BLaER1 (cell line): ENCODE measurements around the gene FUT6.
"Not testable (repeated sequence)": the region's sequence is repeated elsewhere in the genome, so short reads cannot be mapped to it uniquely, and the experiment has no call there.

Experiments
- H3K27ac ChIP-seq: shearing (Covaris generic); formaldehyde crosslinking; 2 replicates; pipeline ENCODE4 v1.8.1; 2022
- H3K27me3 ChIP-seq: shearing (Covaris generic); formaldehyde crosslinking; 2 replicates; pipeline ENCODE4 v1.8.1; 2022
- H3K36me3 ChIP-seq: shearing (Covaris generic); formaldehyde crosslinking; 2 replicates; pipeline ENCODE4 v1.8.1; 2022
- H3K4me1 ChIP-seq: shearing (Covaris generic); formaldehyde crosslinking; 2 replicates; pipeline ENCODE4 v1.8.1; 2022
- H3K4me2 ChIP-seq: shearing (Covaris generic); formaldehyde crosslinking; 2 replicates; pipeline ENCODE4 v1.8.1; 2022
- H3K4me3 ChIP-seq: shearing (Covaris generic); formaldehyde crosslinking; 2 replicates; pipeline ENCODE4 v1.8.1; 2022
- H3K9ac ChIP-seq: shearing (Covaris generic); formaldehyde crosslinking; 2 replicates; pipeline ENCODE4 v1.8.1; 2022
- H3K9me3 ChIP-seq: shearing (Covaris generic); formaldehyde crosslinking; 2 replicates; pipeline ENCODE4 v1.8.1; 2022
- H4K20me1 ChIP-seq: shearing (Covaris generic); formaldehyde crosslinking; 2 replicates; pipeline ENCODE4 v1.8.1; 2022
- Cebpa-rat ChIP-seq: shearing (Covaris generic); IDR thresholded peaks from 2 replicates; pipeline ENCODE4 v1.8.1; 2022

Gene FUT6

GRCh38 chr19:5873617-5874199, 34.2 kb upstream of the FUT6 start:
- Histone ChIP-seq H3K4me2 (no peak overlapping the region), H3K27me3 (no peaks in the 10 kb centered on the region), H3K9me3 (no peaks in the 10 kb centered on the region), H3K9ac (no peak overlapping the region), H3K4me3 (no peak overlapping the region), H3K36me3 (no peaks in the 10 kb centered on the region), H3K27ac (no peak overlapping the region), H4K20me1 (no peaks in the 10 kb centered on the region), H3K4me1 (0 out of 2 replicates have a peak, but pooled peaks cover 6% of the 10 kb centered on the region)
- TF ChIP-seq Cebpa-rat, result no peak

- Histone ChIP-seq H3K9ac (no peak overlapping the region), H3K4me2 (no peak overlapping the region), H4K20me1 (no peaks in the 10 kb centered on the region), H3K27ac (no peak overlapping the region), H3K27me3 (no peaks in the 10 kb centered on the region), H3K4me1 (no peaks in the 10 kb centered on the region), H3K36me3 (no peaks in the 10 kb centered on the region), H3K4me3 (no peak overlapping the region), H3K9me3 (no peaks in the 10 kb centered on the region)
- TF ChIP-seq Cebpa-rat, result no peak
These were observed 31.5 kb upstream of the FUT6 start for GRCh38 chr19:5870986-5871394.

DNA sequence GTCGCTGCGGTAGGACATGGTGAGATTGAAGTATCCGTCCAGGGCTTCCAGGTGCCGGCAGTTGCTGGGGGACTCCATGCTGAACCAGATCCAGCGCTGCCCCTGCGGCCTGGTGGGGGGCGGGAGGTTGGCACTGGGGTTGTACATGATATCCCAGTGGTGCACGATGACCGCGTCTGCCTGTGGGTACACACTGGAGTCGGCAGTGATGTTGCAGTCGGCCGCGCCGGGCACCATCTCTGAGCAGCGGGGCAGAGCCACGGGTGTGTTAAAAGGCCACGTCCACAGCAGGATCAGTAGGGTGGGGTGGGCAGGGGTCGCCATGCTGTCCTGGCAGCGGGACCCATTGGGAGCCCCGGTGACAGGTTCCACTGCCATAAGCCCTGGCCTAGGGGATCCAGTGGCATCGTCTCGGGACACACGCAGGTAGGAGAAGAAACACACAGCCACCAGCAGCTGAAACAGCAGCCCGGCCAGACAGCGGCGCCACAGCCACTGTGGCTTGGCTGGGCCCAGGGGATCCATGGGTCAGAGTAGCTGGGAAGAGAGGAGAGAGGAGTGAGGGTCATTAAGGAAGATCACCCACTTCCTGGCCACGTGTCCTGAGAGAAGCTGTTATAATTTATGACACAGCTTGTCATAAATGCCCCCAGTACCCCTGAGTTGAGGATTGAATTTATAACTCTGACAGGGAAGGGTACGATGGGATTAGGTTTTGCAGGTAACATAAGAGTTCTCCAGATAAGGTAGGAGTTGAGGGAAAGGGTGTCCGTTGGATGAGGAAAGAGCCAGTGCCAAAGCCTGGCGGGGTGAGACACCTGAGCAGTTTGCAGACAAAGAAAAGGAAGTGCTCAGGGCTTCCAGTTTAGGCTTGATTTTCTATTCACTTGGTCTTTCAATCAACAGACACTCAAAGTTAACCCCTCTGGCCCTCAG, 28.0 kb upstream of the FUT6 start:
- H3K4me1 ChIP-seq, result peaks cover 8% of the 10 kb centered on the region
- H3K27ac ChIP-seq, result no peak overlapping the region
- H3K4me2 ChIP-seq, result no peak overlapping the region
- H3K9me3 ChIP-seq, result no peaks in the 10 kb centered on the region
- H4K20me1 ChIP-seq, result no peaks in the 10 kb centered on the region; the same call in 1 of the 2 replicates
- no peak overlapping the region for H3K4me3 ChIP-seq
- TF ChIP-seq Cebpa-rat, result no peak
- no peaks in the 10 kb centered on the region for H3K36me3 ChIP-seq
- H3K9ac ChIP-seq, result no peak overlapping the region
- no peaks in the 10 kb centered on the region for H3K27me3 ChIP-seq

DNA sequence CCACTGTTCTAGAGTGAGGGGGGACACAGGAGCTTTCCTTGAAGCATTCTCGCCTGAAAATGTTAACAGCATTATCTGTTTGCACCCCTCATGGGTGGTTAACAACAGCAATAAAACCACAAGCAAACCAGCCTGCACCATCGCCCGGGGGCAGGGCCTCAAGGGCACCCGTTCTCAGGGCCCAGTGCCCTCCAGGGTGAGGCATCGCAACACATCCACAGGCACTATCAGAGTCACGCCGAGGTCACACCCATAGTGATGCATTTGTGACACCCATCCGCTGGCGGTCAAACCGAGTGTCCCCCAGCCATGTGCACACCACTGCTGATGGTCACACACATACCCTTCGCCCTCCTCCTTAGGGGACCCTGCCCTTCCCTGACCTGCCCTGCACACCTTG, 26.3 kb upstream of the FUT6 start:
- H3K27me3 ChIP-seq, result no peaks in the 10 kb centered on the region
- 0 out of 2 replicates have a peak overlapping the region, but pooled peaks have one; percentile 24 for H3K4me2 ChIP-seq
- H3K27ac ChIP-seq, result no peak overlapping the region
- H3K36me3 ChIP-seq, result no peaks in the 10 kb centered on the region
- no peak overlapping the region for H3K4me3 ChIP-seq
- peaks cover 8% of the 10 kb centered on the region for H3K4me1 ChIP-seq
- no peak overlapping the region for H3K9ac ChIP-seq
- H3K9me3 ChIP-seq, result no peaks in the 10 kb centered on the region
- no peaks in the 10 kb centered on the region; the same call in 1 of the 2 replicates for H4K20me1 ChIP-seq
- TF ChIP-seq Cebpa-rat, result no peak

DNA sequence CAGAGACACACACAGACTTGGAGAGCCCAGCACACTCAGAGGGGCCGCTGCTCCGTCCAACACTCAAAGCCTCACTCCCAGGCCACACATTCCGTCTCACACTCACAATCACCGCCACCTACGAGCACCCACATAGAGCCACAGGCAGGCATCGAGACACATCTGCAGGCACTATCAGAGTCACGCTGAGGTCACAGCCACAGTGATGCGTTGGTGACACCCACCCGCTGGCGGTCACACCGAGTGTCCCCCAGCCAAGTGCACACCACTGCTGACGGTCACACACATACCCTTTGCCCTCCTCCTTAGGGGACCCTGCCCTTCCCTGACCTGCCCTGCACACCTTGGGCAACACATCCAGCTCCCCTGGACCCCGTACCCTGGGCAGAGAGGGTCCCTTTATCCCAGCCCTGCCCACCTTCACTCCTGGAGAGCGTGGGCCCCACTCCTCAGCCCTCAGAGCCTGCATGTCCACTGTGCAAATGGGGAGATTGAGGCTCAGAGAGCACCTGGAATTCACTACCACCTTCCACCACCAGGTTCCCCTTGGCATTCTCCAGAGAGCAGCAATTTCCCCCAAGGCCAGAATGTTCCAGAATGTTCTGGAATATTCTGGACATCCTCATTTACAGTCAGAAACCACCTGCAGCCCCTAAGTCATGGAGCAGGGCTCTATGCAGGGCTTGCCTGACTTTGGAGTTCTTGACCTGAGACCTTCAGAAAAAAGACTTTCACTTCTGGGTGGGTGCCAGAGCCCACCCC, 25.4 kb upstream of the FUT6 start:
- no peak for TF ChIP-seq Cebpa-rat
- H3K4me2 ChIP-seq, result 0 out of 2 replicates have a peak overlapping the region, but pooled peaks have one; percentile 24
- H3K4me3 ChIP-seq, result no peak overlapping the region
- no peak overlapping the region for H3K27ac ChIP-seq
- H3K9me3 ChIP-seq, result no peaks in the 10 kb centered on the region
- no peaks in the 10 kb centered on the region for H3K27me3 ChIP-seq
- no peaks in the 10 kb centered on the region; the same call in 1 of the 2 replicates for H4K20me1 ChIP-seq
- H3K9ac ChIP-seq, result no peak overlapping the region
- H3K36me3 ChIP-seq, result no peaks in the 10 kb centered on the region
- peaks cover 8% of the 10 kb centered on the region for H3K4me1 ChIP-seq

GRCh38 chr19:5864013-5864720, 24.7 kb upstream of the FUT6 start:
- Histone ChIP-seq H3K27ac (no peak overlapping the region), H3K4me3 (no peak overlapping the region), H3K27me3 (no peaks in the 10 kb centered on the region), H4K20me1 (no peaks in the 10 kb centered on the region; the same call in 1 of the 2 replicates), H3K9me3 (no peaks in the 10 kb centered on the region), H3K4me1 (peaks cover 8% of the 10 kb centered on the region), H3K36me3 (no peaks in the 10 kb centered on the region), H3K4me2 (no peak overlapping the region), H3K9ac (no peak overlapping the region)
- no peak for TF ChIP-seq Cebpa-rat

DNA sequence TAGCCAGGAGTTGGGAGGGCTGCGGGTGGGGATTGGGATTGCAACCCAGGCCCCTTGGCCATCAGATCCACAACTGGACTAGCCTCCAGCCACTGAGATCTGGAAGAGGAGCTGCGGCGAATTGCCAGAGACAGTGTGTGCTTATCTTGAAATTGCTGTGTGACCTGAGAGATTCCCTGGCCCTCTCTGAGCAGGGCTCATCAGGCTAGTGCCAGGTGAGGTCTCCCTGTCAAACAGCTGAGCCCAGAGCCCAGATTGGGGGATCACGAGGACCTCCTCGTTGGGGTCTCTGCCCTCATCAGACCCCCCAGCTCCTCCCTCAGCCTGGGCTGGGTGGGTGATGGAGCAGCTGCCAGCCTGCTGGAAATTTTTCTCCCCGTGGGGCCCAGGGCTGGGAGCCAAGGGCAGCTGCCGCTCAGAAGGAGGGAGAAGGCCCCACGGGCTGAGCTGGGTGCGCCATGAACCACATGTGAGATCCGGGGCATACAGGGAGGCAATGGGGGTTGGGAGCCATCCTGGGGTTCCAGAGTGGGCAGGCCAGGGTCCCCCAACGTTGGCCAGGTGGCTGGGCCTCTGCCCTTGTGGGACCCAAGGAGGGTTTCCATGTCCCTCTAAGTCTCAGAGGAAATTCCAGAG, 23.6 kb upstream of the FUT6 start:
- Histone ChIP-seq H3K4me1 (peaks cover 8% of the 10 kb centered on the region), H3K4me2 (no peak overlapping the region), H3K9ac (no peak overlapping the region), H3K9me3 (no peaks in the 10 kb centered on the region), H4K20me1 (no peaks in the 10 kb centered on the region; the same call in 1 of the 2 replicates), H3K36me3 (no peaks in the 10 kb centered on the region), H3K27me3 (no peaks in the 10 kb centered on the region), H3K27ac (no peak overlapping the region), H3K4me3 (no peak overlapping the region)
- TF ChIP-seq Cebpa-rat, result no peak

GRCh38 chr19:5857203-5858081, 17.9 kb upstream of the FUT6 start:
- TF ChIP-seq Cebpa-rat, result no peak
- H3K9me3 ChIP-seq, result no peaks in the 10 kb centered on the region
- H3K36me3 ChIP-seq, result no peaks in the 10 kb centered on the region
- H3K27me3 ChIP-seq, result no peaks in the 10 kb centered on the region
- no peak overlapping the region for H3K4me2 ChIP-seq
- H4K20me1 ChIP-seq, result no peaks in the 10 kb centered on the region
- no peak overlapping the region for H3K27ac ChIP-seq
- no peak overlapping the region for H3K4me3 ChIP-seq
- H3K4me1 ChIP-seq, result peaks cover 6% of the 10 kb centered on the region; the same call in 1 of the 2 replicates
- no peak overlapping the region for H3K9ac ChIP-seq

DNA sequence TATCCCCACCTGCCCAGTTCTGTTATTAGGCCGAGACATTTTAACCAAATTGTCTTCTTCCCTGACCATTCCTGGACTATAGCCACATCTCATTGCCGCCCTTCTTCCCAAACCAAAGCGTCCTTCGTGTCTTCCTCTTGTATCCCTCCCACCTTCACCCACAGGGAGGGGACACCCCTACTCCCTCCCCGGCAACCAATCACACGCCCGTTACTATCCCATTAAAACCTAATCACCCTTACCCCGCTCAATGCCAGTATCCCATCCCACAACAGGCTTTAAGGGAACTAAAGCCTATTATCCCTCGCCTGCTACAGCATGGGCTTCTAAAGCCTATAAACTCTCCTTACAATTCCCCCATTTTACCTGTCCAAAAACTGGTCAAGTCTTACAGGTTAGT, 15.6 kb upstream of the FUT6 start:
- not testable (repeated sequence) for H3K4me2 ChIP-seq, H3K27me3 ChIP-seq, H3K27ac ChIP-seq

GRCh38 chr19:5854121-5854520, 14.6 kb upstream of the FUT6 start:
- not testable (repeated sequence) for H3K27ac ChIP-seq, H3K4me3 ChIP-seq, H3K27me3 ChIP-seq, H4K20me1 ChIP-seq, H3K9me3 ChIP-seq, H3K9ac ChIP-seq, H3K36me3 ChIP-seq, H3K4me2 ChIP-seq
- peaks cover 18% of the 10 kb centered on the region for H3K4me1 ChIP-seq

More for the DNA sequence above, 15.6 kb upstream of the FUT6 start:
- H3K4me1 ChIP-seq, result peaks cover 18% of the 10 kb centered on the region
- not testable (repeated sequence) for H4K20me1 ChIP-seq, H3K4me3 ChIP-seq, H3K9me3 ChIP-seq, H3K9ac ChIP-seq, H3K36me3 ChIP-seq
